Skeletal muscle tissue (tissue), 4 donors: ENCODE results near the gene ABCB11. TPM values are rescaled to one million over a fixed set of nuclear protein-coding genes. Genes with fewer than 3 reads are reported as not detected.

Source experiments
- H3K27ac ChIP-seq: one replicate; pipeline ENCODE4 v1.7.0; 2013; ENCODE audit warnings: mild to moderate bottlenecking, low read depth, low read length, inconsistent platforms
- H3K27me3 ChIP-seq, 3 donors: one replicate each; pipeline ENCODE4 v1.7.0; 2013; ENCODE audit warnings: low read length in 3 of 3; ENCODE audit not compliant: control insufficient read depth in 3 of 3, insufficient read depth in 3 of 3
- H3K36me3 ChIP-seq, 3 donors: one replicate each; pipeline ENCODE4 v1.7.0; 2013; ENCODE audit warnings: low read length in 3 of 3; ENCODE audit not compliant: control insufficient read depth in 3 of 3, insufficient read depth in 3 of 3
- H3K4me1 ChIP-seq, 3 donors: one replicate each; pipeline ENCODE4 v1.7.0; 2013; ENCODE audit warnings: low read length in 3 of 3, mild to moderate bottlenecking in 3 of 3; ENCODE audit not compliant: control insufficient read depth in 3 of 3, insufficient read depth in 3 of 3
- H3K4me3 ChIP-seq, 3 donors: one replicate each; pipeline ENCODE4 v1.7.0; 2013; ENCODE audit warnings: low read length in 3 of 3
- H3K9ac ChIP-seq, 3 donors: one replicate each; pipeline ENCODE4 v1.7.0; 2013; ENCODE audit warnings: low read length in 3 of 3, mild to moderate bottlenecking in 3 of 3, moderate library complexity in 2 of 3, low read depth in 1 of 3
- H3K9me3 ChIP-seq, 3 donors: one replicate each; pipeline ENCODE4 v1.7.0; 2013; ENCODE audit warnings: low read length in 3 of 3; ENCODE audit not compliant: control insufficient read depth in 3 of 3
- total RNA-seq: library from RNA; depleted of rRNA; stranded (reverse); fragments of >200 nt; gene quantifications from one replicate; pipeline ENCODE4 v1.2.3, GENCODE V29; 2014
- donor health status: Osteomylitis.

ABCB11 gene
- total RNA-seq, 1 donor from 2014 or later, result not detected

- H3K36me3 ChIP-seq, result no peaks in the 10 kb centered on the region
Observed at GRCh38 chr2:169042856-169043255, 11.7 kb upstream of the ABCB11 start.

GRCh38 chr2:169041594-169041993 lies 10.5 kb upstream of the ABCB11 start:
- no peaks in the 10 kb centered on the region for H3K27me3 ChIP-seq
- H3K36me3 ChIP-seq, result no peaks in the 10 kb centered on the region
- no peak overlapping the region for H3K27ac ChIP-seq
- peaks cover 0 to 2% (median 0%) of the 10 kb centered on the region in 3 donors for H3K9me3 ChIP-seq
- H3K4me3 ChIP-seq, result no peak overlapping the region
- no peaks in the 10 kb centered on the region for H3K4me1 ChIP-seq
- H3K9ac ChIP-seq, result no peak overlapping the region

More at GRCh38 chr2:169042856-169043255, 11.7 kb upstream of the ABCB11 start:
- no peak overlapping the region for H3K4me3 ChIP-seq
- no peaks in the 10 kb centered on the region for H3K4me1 ChIP-seq
- H3K27me3 ChIP-seq, result no peaks in the 10 kb centered on the region
- H3K9me3 ChIP-seq, result peaks cover 0 to 2% (median 0%) of the 10 kb centered on the region in 3 donors
- no peak overlapping the region for H3K27ac ChIP-seq
- no peak overlapping the region for H3K9ac ChIP-seq

GRCh38 chr2:169039702-169040101 lies 8.6 kb upstream of the ABCB11 start:
- Histone ChIP-seq H3K4me1 (no peaks in the 10 kb centered on the region), H3K27ac (no peak overlapping the region), H3K9me3 (peaks cover 0 to 1% (median 0%) of the 10 kb centered on the region in 3 donors), H3K27me3 (no peaks in the 10 kb centered on the region), H3K9ac (no peak overlapping the region), H3K36me3 (no peaks in the 10 kb centered on the region), H3K4me3 (no peak overlapping the region)

- no peaks in the 10 kb centered on the region for H3K27me3 ChIP-seq
- no peaks in the 10 kb centered on the region for H3K4me1 ChIP-seq
- peaks cover 0 to 2% (median 0%) of the 10 kb centered on the region in 3 donors for H3K9me3 ChIP-seq
Observed at GRCh38 chr2:169038338-169038757, 7.2 kb upstream of the ABCB11 start.

GRCh38 chr2:169036736-169037440 lies 5.8 kb upstream of the ABCB11 start:
- Histone ChIP-seq H3K9me3 (peaks cover 0 to 2% (median 0%) of the 10 kb centered on the region in 3 donors), H3K27me3 (no peaks in the 10 kb centered on the region), H3K9ac (no peak overlapping the region), H3K27ac (no peak overlapping the region), H3K36me3 (no peaks in the 10 kb centered on the region), H3K4me1 (no peaks in the 10 kb centered on the region), H3K4me3 (no peak overlapping the region)

More at GRCh38 chr2:169038338-169038757, 7.2 kb upstream of the ABCB11 start:
- Histone ChIP-seq H3K4me3 (no peak overlapping the region), H3K9ac (no peak overlapping the region), H3K36me3 (no peaks in the 10 kb centered on the region), H3K27ac (no peak overlapping the region)

- no peak overlapping the region for H3K9ac ChIP-seq
- H3K27ac ChIP-seq, result no peak overlapping the region
- no peak overlapping the region for H3K4me3 ChIP-seq
- peaks cover 0 to 2% (median 0%) of the 10 kb centered on the region in 3 donors for H3K9me3 ChIP-seq
- no peaks in the 10 kb centered on the region for H3K4me1 ChIP-seq
- H3K27me3 ChIP-seq, result no peaks in the 10 kb centered on the region
- H3K36me3 ChIP-seq, result no peaks in the 10 kb centered on the region
Observed at GRCh38 chr2:169035887-169036286, 4.8 kb upstream of the ABCB11 start.

GRCh38 chr2:169034984-169035544 lies 3.9 kb upstream of the ABCB11 start:
- Histone ChIP-seq H3K9ac (no peak overlapping the region), H3K9me3 (peaks cover 0 to 2% (median 0%) of the 10 kb centered on the region in 3 donors), H3K4me1 (no peaks in the 10 kb centered on the region), H3K36me3 (no peaks in the 10 kb centered on the region), H3K4me3 (no peak overlapping the region), H3K27me3 (no peaks in the 10 kb centered on the region), H3K27ac (no peak overlapping the region)

GRCh38 chr2:169034256-169034655 lies 3.1 kb upstream of the ABCB11 start:
- Histone ChIP-seq H3K4me1 (no peaks in the 10 kb centered on the region), H3K9me3 (peaks cover 0 to 2% (median 0%) of the 10 kb centered on the region in 3 donors), H3K36me3 (no peaks in the 10 kb centered on the region), H3K27ac (no peak overlapping the region), H3K9ac (no peak overlapping the region), H3K4me3 (no peak overlapping the region), H3K27me3 (no peaks in the 10 kb centered on the region)

- Histone ChIP-seq H3K27me3 (no peaks in the 10 kb centered on the region), H3K4me3 (no peak overlapping the region), H3K9me3 (no peaks in the 10 kb centered on the region), H3K27ac (no peak overlapping the region), H3K4me1 (no peaks in the 10 kb centered on the region), H3K9ac (no peak overlapping the region), H3K36me3 (no peaks in the 10 kb centered on the region)
Observed at GRCh38 chr2:169029341-169029740, 1.8 kb downstream of the ABCB11 start.

GRCh38 chr2:169027234-169027633 lies 3.9 kb downstream of the ABCB11 start:
- Histone ChIP-seq H3K9ac (no peak overlapping the region), H3K9me3 (no peaks in the 10 kb centered on the region), H3K4me3 (no peak overlapping the region), H3K27me3 (no peaks in the 10 kb centered on the region), H3K4me1 (no peaks in the 10 kb centered on the region), H3K36me3 (no peaks in the 10 kb centered on the region), H3K27ac (no peak overlapping the region)
